ENCODE results near the gene SCN1B.

- TF ChIP-seq POLR2A (IDR thresholded peaks at IDR 0.05; ENCODE audit: low read length): no peak
- no peak for TF ChIP-seq CTCF (IDR thresholded peaks at IDR 0.05)
- TF ChIP-seq HDAC2 (IDR thresholded peaks at IDR 0.05): no peak
- no peak for TF ChIP-seq RNF2 (IDR thresholded peaks at IDR 0.05; ENCODE audit: borderline replicate concordance, low read depth)
- TF ChIP-seq USF2 (IDR thresholded peaks at IDR 0.05): no peak
- TF ChIP-seq BCL3 (IDR thresholded peaks at IDR 0.05): no peak
- TF ChIP-seq EHF (CRISPR knock-in tag; IDR thresholded peaks at IDR 0.05): no peak
- TF ChIP-seq REST (IDR thresholded peaks at IDR 0.05): no peak
- TF ChIP-seq HES2 (IDR thresholded peaks at IDR 0.05): no peak
- TF ChIP-seq HOXA7 (CRISPR knock-in tag; IDR thresholded peaks at IDR 0.05): no peak
- no peak for TF ChIP-seq HMGXB4 (CRISPR knock-in tag; IDR thresholded peaks at IDR 0.05; ENCODE audit: borderline replicate concordance)
- TF ChIP-seq EP300 (IDR thresholded peaks at IDR 0.05): no peak
- no peak for TF ChIP-seq MYC (IDR thresholded peaks at IDR 0.05; ENCODE audit: borderline replicate concordance, low read length)
- no peak for TF ChIP-seq MAZ (IDR thresholded peaks at IDR 0.05; ENCODE audit: borderline replicate concordance, low read depth, low read length)
Observed at GRCh38 chr19:35049456-35049855, 19.2 kb downstream of the SCN1B start.
